ENCODE data around the gene CFH. TPM values are rescaled to one million over a fixed set of nuclear protein-coding genes. Genes with fewer than 3 reads are reported as not detected.
"Not testable (repeated sequence)": the region's sequence is repeated elsewhere in the genome, so short reads cannot be mapped to it uniquely, and the experiment has no call there.

CFH gene
- total RNA-seq, 2 donors from 2014 or later, result 15.4 to 20.5 TPM

DNA sequence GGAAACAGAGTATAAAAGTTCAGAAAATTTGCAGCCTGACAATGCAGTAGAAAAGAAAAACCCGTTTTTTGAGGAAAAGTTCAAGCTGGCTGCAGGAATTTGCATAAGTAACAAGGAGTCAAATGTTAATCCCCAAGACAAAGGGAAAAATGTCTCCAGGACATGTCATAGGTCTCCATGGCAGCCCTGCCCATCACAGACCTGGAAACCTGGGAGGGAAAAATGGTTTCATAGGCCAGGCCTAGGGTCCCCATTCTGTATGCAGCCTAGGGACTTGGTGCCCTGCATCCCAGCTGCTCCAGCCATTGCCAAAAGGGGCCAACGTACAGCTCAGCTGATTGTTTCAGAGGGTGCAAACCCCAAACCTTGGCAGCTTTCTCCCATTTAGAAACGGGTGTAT, 40.0 kb upstream of the CFH start:
- H3K9ac ChIP-seq (ENCODE audit: low read depth in 2 of 2, low read length in 2 of 2), result no peak overlapping the region

DNA sequence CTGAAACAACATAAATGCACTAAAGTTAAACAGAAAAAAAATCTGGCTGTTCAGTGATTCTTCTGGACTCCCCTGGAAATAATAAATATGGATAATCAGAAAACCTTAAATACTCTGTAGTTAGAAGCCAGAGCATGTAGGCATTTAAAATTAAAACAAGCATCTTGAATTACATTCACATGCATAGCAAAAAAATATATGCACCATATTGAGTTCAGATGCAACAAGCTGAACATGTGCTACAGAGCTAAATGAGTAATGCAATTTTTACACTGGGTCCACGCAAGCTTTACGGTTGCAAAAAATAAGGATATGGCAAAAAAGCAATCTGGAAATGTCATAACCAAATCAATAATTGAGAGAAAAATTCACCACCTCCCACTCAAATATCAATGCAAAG, 32.1 kb upstream of the CFH start:
- intact Hi-C loops (cut with DNase I), result no loop called here
- H3K27ac ChIP-seq, result no peak overlapping the region
- TF ChIP-seq, protein P1, sequence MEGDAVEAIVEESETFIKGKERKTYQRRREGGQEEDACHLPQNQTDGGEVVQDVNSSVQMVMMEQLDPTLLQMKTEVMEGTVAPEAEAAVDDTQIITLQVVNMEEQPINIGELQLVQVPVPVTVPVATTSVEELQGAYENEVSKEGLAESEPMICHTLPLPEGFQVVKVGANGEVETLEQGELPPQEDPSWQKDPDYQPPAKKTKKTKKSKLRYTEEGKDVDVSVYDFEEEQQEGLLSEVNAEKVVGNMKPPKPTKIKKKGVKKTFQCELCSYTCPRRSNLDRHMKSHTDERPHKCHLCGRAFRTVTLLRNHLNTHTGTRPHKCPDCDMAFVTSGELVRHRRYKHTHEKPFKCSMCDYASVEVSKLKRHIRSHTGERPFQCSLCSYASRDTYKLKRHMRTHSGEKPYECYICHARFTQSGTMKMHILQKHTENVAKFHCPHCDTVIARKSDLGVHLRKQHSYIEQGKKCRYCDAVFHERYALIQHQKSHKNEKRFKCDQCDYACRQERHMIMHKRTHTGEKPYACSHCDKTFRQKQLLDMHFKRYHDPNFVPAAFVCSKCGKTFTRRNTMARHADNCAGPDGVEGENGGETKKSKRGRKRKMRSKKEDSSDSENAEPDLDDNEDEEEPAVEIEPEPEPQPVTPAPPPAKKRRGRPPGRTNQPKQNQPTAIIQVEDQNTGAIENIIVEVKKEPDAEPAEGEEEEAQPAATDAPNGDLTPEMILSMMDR (IDR thresholded peaks at IDR 0.05), result no peak

More for the DNA sequence above, 40.0 kb upstream of the CFH start:
- no peak overlapping the region for H3K4me3 ChIP-seq
- no peaks in the 10 kb centered on the region for H3K4me1 ChIP-seq
- no peaks in the 10 kb centered on the region for H3K9me3 ChIP-seq
- H3K36me3 ChIP-seq, result no peaks in the 10 kb centered on the region
- no peaks in the 10 kb centered on the region for H3K27me3 ChIP-seq
- no peak for DNase-seq
- intact Hi-C loops (cut with DNase I), result no loop called here
- no peak overlapping the region for H3K27ac ChIP-seq
- TF ChIP-seq, protein P1 (IDR thresholded peaks at IDR 0.05), result no peak

DNA sequence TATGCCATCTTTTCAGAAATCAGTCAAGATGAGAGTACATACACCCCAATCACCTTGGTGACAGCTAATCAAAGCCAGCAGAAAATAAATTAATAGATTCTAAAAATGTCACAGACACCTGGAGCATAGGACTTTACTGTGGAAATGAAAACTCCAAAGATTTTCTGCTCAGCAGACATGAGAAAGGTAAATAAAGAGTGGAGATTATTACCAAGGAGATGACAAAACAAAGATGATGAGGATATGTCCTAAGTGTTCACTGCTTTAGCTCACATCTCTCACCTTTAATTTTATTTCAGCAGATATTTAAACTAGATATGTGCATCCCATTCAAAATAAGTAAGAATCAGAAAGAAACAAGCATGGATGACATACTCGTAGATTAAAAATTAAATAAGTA, 28.8 kb upstream of the CFH start:
- no peaks in the 10 kb centered on the region for H3K4me1 ChIP-seq
- H3K9ac ChIP-seq (ENCODE audit: low read depth in 2 of 2, low read length in 2 of 2), result no peak overlapping the region
- no peaks in the 10 kb centered on the region for H3K27me3 ChIP-seq
- H3K4me3 ChIP-seq, result no peak overlapping the region
- no peaks in the 10 kb centered on the region for H3K9me3 ChIP-seq
- intact Hi-C loops (cut with DNase I), result no loop called here
- no peak for DNase-seq
- H3K27ac ChIP-seq, result no peak overlapping the region
- TF ChIP-seq, protein P1 (IDR thresholded peaks at IDR 0.05), result no peak
- no peaks in the 10 kb centered on the region for H3K36me3 ChIP-seq

More for the DNA sequence above, 32.1 kb upstream of the CFH start:
- no peak for DNase-seq
- Histone ChIP-seq H3K36me3 (no peaks in the 10 kb centered on the region), H3K27me3 (no peaks in the 10 kb centered on the region), H3K9ac (ENCODE audit: low read depth in 2 of 2, low read length in 2 of 2) (no peak overlapping the region), H3K9me3 (no peaks in the 10 kb centered on the region), H3K4me1 (no peaks in the 10 kb centered on the region), H3K4me3 (no peak overlapping the region)

DNA sequence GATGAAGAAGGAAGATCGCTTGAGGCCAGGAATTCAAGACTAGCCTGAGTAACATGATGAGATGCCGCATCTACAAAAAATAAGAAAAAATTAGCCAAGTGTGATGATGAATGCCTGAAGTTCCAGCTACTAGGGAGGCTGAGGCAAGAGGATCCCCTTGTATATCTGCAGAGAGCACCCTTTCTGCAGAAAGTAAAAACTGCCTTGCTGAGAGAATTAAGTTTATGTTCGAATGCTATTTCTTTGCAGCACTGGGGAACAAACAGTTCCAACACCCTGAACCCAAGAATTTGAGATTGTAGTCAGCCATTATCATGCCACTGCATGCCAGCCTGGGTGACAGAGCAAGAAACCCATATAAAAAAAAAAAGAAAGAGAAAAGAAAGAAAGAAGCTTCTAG, 23.0 kb upstream of the CFH start:
- Histone ChIP-seq H3K4me3 (no peak overlapping the region), H3K27me3 (no peaks in the 10 kb centered on the region), H3K36me3 (no peaks in the 10 kb centered on the region), H3K4me1 (no peaks in the 10 kb centered on the region), H3K9ac (ENCODE audit: low read depth in 2 of 2, low read length in 2 of 2) (no peak overlapping the region), H3K9me3 (no peaks in the 10 kb centered on the region), H3K27ac (no peak overlapping the region)
- no peak for DNase-seq
- intact Hi-C loops (cut with DNase I), result no loop called here
- TF ChIP-seq, protein P1 (IDR thresholded peaks at IDR 0.05), result no peak

DNA sequence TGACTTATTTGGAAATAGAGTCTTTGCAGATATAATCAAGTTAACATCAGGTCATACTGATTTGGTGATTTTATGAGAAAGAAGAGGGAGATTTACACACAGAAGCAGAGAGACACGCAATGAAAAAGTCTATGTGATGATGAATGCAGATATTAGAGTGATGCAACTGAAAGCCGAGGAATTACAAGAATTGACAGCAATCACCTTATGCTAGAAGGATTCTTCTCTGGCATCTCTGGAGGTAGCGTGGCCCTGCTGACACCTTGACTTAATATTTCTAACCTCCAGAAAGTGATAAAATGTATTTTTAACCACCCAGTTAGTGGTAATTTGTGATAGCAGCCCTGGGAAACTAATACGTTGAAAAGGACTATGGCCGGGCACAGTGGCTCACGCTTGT, 14.2 kb upstream of the CFH start:
- Histone ChIP-seq H3K9me3 (no peaks in the 10 kb centered on the region), H3K9ac (ENCODE audit: low read depth in 2 of 2, low read length in 2 of 2) (no peak overlapping the region), H3K27me3 (no peaks in the 10 kb centered on the region), H3K4me1 (no peaks in the 10 kb centered on the region), H3K27ac (no peak overlapping the region), H3K4me3 (no peak overlapping the region), H3K36me3 (no peaks in the 10 kb centered on the region)
- no peak for DNase-seq
- intact Hi-C loops (cut with DNase I), result no loop called here
- TF ChIP-seq, protein P1 (IDR thresholded peaks at IDR 0.05), result no peak

DNA sequence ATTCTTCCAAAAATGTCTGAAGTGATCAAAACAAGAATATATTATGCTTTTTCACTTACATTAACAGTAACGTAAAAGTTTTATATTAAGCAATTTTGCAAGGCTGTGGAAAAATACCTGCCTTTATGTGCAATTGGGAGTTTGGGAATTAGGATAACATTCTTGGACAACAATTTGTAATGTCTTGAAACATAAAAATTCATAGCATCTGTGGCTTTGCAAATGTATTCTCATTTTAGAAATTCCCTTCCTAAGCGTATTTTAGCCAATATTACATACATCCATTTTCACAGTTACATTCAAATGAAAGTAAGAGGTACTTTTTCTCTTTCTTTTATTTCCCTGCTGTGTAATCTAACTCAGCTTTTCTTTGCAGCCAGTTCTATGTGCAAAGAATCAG, 13.4 kb upstream of the CFH start:
- Histone ChIP-seq H3K36me3 (no peaks in the 10 kb centered on the region), H3K27ac (no peak overlapping the region), H3K9me3 (no peaks in the 10 kb centered on the region), H3K4me1 (no peaks in the 10 kb centered on the region), H3K27me3 (no peaks in the 10 kb centered on the region), H3K4me3 (no peak overlapping the region), H3K9ac (ENCODE audit: low read depth in 2 of 2, low read length in 2 of 2) (no peak overlapping the region)
- intact Hi-C loops (cut with DNase I), result no loop called here
- TF ChIP-seq, protein P1 (IDR thresholded peaks at IDR 0.05), result no peak
- no peak for DNase-seq

DNA sequence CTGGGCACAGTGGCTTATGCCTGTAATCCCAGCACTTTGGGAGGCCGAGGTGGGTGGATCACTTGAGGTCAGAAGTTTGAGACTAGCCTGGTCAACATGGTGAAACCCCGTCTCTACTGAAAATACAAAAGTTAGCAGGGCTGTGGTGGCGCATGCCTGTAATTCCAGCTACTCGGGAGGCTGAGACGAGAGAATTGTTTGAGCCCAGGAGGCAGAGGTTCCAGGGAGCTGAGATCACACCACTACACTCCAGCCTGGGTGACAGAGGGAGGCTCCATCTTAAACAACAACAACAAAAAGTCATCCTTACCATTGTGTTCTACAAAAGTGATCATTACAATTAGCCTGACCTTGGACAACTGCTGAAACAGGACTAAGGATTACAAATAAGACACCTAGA, 12.6 kb upstream of the CFH start:
- H3K4me1 ChIP-seq; H3K4me3 ChIP-seq; H3K9ac ChIP-seq (ENCODE audit: low read depth in 2 of 2, low read length in 2 of 2); intact Hi-C loops (cut with DNase I); DNase-seq; H3K27me3 ChIP-seq; H3K27ac ChIP-seq; H3K36me3 ChIP-seq; H3K9me3 ChIP-seq: not testable (repeated sequence)
